NOMO-1 treated with dmso at 0.1 percent for 144 hours (cell line): ENCODE data around the gene NEDD4L.

Experiments
- DNase-seq: peaks from one replicate; lab custom pipeline; 2025; ENCODE audit not compliant: unreplicated experiment; lab: John Stamatoyannopoulos, UW

The NEDD4L gene

DNA sequence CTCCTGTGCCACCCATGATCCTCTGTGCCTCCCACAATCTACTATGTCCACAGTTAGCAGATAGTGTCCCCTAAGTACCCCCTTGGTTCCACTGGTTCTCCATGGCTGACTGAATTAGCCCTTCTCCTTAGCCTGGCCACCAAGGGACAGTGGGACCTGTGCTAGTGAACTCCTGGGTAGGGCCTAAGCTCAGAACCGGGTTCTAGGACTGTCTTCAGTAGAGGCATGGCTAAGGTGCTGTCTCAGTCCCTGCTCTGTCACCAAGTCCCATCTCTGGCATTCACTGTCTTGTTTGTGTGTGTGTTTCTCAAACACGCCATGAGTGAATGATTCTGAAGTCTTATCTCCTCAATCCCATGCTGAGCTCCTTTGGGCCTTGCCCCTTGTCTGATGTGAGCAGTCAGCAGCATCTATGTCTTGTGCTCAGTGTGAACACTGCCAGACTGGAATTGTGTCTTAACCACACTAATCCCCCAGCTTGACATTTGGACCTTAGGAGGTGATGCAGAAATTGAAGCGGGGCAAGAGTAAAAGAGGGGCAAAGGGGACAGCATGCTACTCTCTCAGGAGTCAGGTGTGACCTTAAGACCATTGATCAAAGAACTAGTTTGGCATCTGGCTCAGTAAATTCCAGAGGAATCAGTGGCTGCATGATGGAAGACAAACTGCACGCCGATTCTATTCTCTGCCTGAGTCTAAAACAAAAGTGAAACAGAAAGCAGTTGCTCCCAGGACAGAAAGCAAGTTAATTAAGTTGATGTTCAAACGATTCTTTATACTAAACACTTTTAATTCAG is 394.3 kb downstream of the NEDD4L start:
- DNase-seq = no peak

DNA sequence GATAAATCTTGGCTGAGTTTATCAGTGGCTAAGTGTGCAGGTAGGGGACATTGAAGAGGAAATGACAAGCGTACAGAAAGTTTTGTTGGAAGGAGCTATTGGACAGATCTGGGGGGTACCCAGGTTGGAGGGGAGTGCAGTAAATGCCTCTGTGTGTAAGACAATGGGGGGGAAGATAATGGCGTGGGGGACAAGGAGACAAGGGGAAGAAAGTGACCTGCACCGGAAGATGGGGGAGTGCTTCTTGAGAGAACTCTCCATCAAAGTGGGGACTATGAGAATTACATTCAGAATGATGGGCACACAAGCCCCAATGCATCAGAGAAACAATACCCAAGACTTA is 394.9 kb downstream of the NEDD4L start:
- DNase-seq = no peak

DNA sequence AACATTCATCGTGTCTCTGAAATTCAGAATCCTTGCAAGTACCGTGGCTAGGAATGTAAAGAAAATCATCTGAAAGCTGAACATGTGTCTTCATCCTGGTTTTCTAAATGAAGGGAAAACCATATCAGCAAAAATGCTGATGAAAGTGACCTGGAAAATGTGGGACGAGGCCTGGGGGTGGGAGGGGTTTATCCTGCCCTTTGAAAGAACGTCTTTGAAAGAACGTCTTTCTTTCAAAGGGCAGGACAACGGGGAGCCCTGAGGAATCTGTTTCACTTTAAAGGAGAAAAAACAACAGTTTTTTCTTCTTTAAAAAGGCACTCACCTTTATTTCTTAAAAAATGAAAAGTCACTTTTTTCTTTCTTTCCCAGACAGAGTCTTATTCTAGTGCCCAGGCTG is 399.6 kb downstream of the NEDD4L start:
- DNase-seq = no peak

DNA sequence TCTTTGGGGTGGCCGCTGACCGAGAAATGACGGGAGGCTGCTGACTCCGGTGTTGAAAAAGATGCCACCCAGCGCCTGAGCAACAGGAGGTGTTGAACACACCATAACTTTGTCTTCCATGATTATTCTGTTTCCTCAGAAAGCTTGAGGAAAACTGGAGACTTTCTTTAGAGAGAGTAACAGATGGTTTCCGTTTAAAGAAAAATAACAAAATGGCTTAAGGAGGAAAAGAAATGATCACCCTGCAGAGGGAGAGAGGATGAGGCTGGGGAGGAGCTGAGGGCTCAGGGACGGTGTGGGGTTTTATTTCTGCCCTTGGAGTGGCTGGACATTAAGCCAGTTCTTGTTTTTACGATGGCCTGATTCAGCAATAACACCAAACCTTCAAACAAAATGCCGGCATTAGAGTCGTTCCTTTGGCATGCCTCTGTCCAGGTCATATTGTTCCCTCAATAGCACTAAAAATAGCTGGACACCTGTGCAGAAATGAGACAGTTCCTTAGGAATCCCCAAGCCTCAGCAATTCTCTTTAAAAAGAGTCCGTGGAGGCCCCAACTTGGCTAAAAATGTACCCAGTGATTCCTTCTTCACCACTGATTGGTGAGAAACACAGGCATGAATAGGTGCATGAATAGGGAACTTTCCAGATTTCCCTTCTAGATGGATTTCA is 402.5 kb downstream of the NEDD4L start:
- DNase-seq = no peak

DNA sequence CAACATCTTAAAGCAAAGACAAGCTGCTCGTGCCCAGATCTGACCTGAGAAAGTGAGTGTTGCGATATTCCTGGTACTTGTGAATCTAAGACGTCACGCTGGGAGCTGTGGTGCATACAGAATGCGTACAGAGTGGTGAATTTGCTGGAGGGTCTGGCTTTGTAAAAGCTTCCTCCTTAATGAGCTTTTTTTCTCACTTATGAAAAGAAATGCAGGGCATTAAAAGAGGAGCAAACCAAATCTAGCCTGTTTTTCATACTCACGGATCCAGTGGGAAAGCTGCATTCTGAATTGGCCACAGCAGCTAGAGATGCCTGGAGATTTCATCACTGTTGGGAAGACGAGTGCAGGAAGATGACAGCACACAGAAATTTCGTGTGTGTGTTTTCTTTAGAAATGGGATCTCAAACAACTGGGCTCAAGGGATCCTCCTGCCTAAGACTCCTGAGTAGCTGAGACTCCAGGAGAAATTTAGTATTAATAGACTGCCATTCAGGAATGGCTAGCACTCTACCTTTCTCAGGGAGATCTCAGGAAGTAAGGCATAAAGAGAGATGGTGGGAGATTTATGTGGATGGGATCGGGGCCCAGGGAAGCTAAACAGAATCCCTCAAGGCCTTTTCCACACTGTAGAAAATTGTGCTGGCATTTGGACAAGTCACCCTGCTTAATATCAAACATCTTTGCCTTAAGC is 403.5 kb downstream of the NEDD4L start:
- no peak for DNase-seq

DNA sequence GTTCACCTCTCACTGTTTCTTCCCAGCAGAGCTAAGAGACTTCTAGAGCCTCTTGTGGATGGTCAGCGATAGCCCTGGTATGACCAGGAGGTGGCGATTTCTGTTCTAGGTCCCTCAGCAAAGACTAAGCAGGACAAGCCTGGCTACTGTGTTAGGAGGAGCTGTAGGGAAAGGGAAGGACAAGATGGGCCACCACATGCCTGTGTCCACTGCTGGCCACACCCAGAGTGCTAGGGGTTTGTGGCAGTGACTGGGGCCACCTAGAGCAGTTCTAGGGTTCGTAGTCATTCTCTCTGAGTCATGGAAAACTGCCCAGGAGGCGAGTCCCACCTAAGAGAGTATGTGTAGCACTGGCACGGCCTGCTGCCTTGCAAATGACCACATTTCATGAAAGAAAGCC is 405.4 kb downstream of the NEDD4L start:
- no peak for DNase-seq
